Caco-2 (cell line): ENCODE measurements around the gene LAMB4. TPM values are rescaled to one million over a fixed set of nuclear protein-coding genes. Genes with fewer than 3 reads are reported as not detected.

Experiments
- BruUV-seq: library from RNA; stranded (reverse); fragments of 400-500 nt; replicated peaks from 2 replicates; lab custom pipeline; 2021; lab: Mats Ljungman, UMichigan
- CTCF ChIA-PET: fragments of 300-600 bp; sonication (Branson Sonifier 250); formaldehyde crosslinking; loops from one replicate; lab custom pipeline; 2022; ENCODE audit warnings: antibody characterized with exemption; lab: Charles Lee
- POLR2A ChIA-PET: fragments of 300-600 bp; sonication (Branson Sonifier 250); formaldehyde crosslinking; loops from one replicate; lab custom pipeline; 2022; ENCODE audit warnings: antibody characterized with exemption; lab: Charles Lee
- DNase-seq, 2 experiments: peaks; one replicate each; pipeline versions ENCODE4 v3.0.0 to v3.0.0-alpha.2; 2020 to 2022
- H3K27me3 ChIP-seq: replicated peaks from 2 replicates; pipeline ENCODE4 v1.6.0; 2011; ENCODE audit warnings: low read length; ENCODE audit not compliant: control insufficient read depth, insufficient read depth
- H3K36me3 ChIP-seq: 2 replicates; pipeline ENCODE4 v1.5.1; 2011; ENCODE audit warnings: low read length; ENCODE audit not compliant: control insufficient read depth, insufficient read depth
- H3K4me1 ChIP-seq: fragments of 250-450 bp; sonication (Bioruptor Pico); 2 replicates; pipeline ENCODE4 v1.5.1; 2020; ENCODE audit warnings: mild to moderate bottlenecking
- H3K4me3 ChIP-seq: 2 replicates; pipeline ENCODE4 v1.5.1; 2011; ENCODE audit warnings: low read depth, mild to moderate bottlenecking, control low read depth, low read length
- H3K9me3 ChIP-seq: fragments of 250-450 bp; sonication (Bioruptor Pico); 2 replicates; pipeline ENCODE4 v1.5.1; 2020; ENCODE audit warnings: mild to moderate bottlenecking, moderate library complexity
- H3K27ac Mint-ChIP-seq: one replicate; pipeline ENCODE4 v1.8.0; 2022; ENCODE audit warnings: mixed read lengths; ENCODE audit not compliant: unreplicated experiment
- H3K27me3 Mint-ChIP-seq: one replicate; pipeline ENCODE4 v1.8.0; 2022; ENCODE audit warnings: mixed read lengths; ENCODE audit not compliant: insufficient read depth, unreplicated experiment
- H3K36me3 Mint-ChIP-seq: one replicate; pipeline ENCODE4 v1.8.0; 2022; ENCODE audit warnings: mild to moderate bottlenecking, mixed read lengths; ENCODE audit not compliant: insufficient read depth, unreplicated experiment
- H3K4me1 Mint-ChIP-seq: one replicate; pipeline ENCODE4 v1.8.0; 2022; ENCODE audit warnings: low read depth, mixed read lengths; ENCODE audit not compliant: unreplicated experiment
- H3K4me3 Mint-ChIP-seq: one replicate; pipeline ENCODE4 v1.8.0; 2022; ENCODE audit warnings: mild to moderate bottlenecking, moderate library complexity, mixed read lengths; ENCODE audit not compliant: unreplicated experiment
- H3K9me3 Mint-ChIP-seq: one replicate; pipeline ENCODE4 v1.8.0; 2022; ENCODE audit warnings: mixed read lengths; ENCODE audit not compliant: unreplicated experiment
- CTCF ChIP-seq, 2 experiments: fragments of 200-600 bp in 1 of 2; IDR thresholded peaks; 1 replicate in 1 of 2; 2 replicates in 1 of 2; pipeline versions ENCODE4 v1.5.1 to v1.8.0; 2011 to 2022; ENCODE audit warnings: antibody characterized with exemption in 1 of 2, control low read depth in 1 of 2, inconsistent platforms in 1 of 2, low read depth in 1 of 2, low read length in 1 of 2, mild to moderate bottlenecking in 1 of 2, moderate library complexity in 1 of 2; ENCODE audit not compliant: insufficient read depth in 1 of 2, severe bottlenecking in 1 of 2, unreplicated experiment in 1 of 2
- intact Hi-C: fragments of 100-400 bp; cut with micrococcal nuclease; formaldehyde crosslinking; loops from one replicate; pipeline ENCODE4 v1.10.0; 2022; ENCODE audit not compliant: unreplicated experiment
- total RNA-seq: library from RNA; stranded (reverse); gene quantifications from 2 replicates; pipeline ENCODE4 v1.2.3, GENCODE V29; 2022

LAMB4 gene
- total RNA-seq, 1 experiment from 2014 or later: 0.52 TPM

DNA sequence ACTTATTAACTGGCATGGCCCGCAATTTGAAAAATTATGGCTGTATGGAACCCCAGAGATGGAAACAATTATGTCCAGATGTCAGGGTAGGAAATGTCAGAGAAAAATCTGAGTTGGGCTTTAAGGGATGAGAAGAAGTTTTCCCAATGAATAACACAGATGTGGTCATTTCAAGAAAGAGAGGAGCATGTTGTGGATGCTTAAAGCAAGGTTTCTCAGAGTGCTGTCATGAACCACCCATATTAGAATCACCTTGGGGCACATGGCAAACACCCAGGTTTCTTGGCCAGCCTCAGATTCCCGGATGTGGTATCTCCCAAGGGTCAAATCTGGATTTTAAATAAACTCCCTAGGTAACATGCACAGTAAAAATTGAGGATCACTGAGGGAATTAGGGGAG is 43.6 kb downstream of the LAMB4 start:
- BruUV-seq: no TSS peak
- Mint-ChIP-seq H3K27me3 (no peaks in the 10 kb centered on the region), H3K27ac (peak overlapping the region; percentile 21), H3K4me1 (peaks cover 52% of the 10 kb centered on the region), H3K36me3 (no peaks in the 10 kb centered on the region), H3K9me3 (peaks cover 2% of the 10 kb centered on the region), H3K4me3 (no peak overlapping the region)
- DNase-seq: no peak
- Histone ChIP-seq H3K4me3 (no peak overlapping the region), H3K36me3 (no peaks in the 10 kb centered on the region), H3K4me1 (peaks cover 46% of the 10 kb centered on the region), H3K27me3 (no peaks in the 10 kb centered on the region), H3K9me3 (peaks cover 4% of the 10 kb centered on the region)
- ChIA-PET POLR2A (no interaction called here), CTCF (no interaction called here)
- no peak for TF ChIP-seq CTCF (IDR thresholded peaks at IDR 0.05; ENCODE audit: insufficient read depth in 1 of 2, low read depth in 1 of 2, low read length in 1 of 2, severe bottlenecking in 1 of 2, unreplicated experiment in 1 of 2)
- intact Hi-C loops: no loop called here

- H3K4me3 ChIP-seq: no peak overlapping the region
- Mint-ChIP-seq H3K4me3 (no peak overlapping the region), H3K4me1 (peaks cover 49% of the 10 kb centered on the region), H3K36me3 (no peaks in the 10 kb centered on the region), H3K9me3 (peaks cover 20% of the 10 kb centered on the region), H3K27me3 (no peaks in the 10 kb centered on the region), H3K27ac (no peak overlapping the region)
- ChIA-PET CTCF (no interaction called here), POLR2A (no interaction called here)
- H3K4me1 ChIP-seq: peaks cover 30% of the 10 kb centered on the region
- peaks cover 6% of the 10 kb centered on the region for H3K9me3 ChIP-seq
- TF ChIP-seq CTCF (IDR thresholded peaks at IDR 0.05; ENCODE audit: insufficient read depth in 1 of 2, low read depth in 1 of 2, low read length in 1 of 2, severe bottlenecking in 1 of 2, unreplicated experiment in 1 of 2): no peak
- H3K36me3 ChIP-seq: no peaks in the 10 kb centered on the region
- no peak for DNase-seq
- no TSS peak for BruUV-seq
- no peaks in the 10 kb centered on the region for H3K27me3 ChIP-seq
- intact Hi-C loops: no loop called here
These were observed 46.2 kb downstream of the LAMB4 start for GRCh38 chr7:108083980-108084379.

DNA sequence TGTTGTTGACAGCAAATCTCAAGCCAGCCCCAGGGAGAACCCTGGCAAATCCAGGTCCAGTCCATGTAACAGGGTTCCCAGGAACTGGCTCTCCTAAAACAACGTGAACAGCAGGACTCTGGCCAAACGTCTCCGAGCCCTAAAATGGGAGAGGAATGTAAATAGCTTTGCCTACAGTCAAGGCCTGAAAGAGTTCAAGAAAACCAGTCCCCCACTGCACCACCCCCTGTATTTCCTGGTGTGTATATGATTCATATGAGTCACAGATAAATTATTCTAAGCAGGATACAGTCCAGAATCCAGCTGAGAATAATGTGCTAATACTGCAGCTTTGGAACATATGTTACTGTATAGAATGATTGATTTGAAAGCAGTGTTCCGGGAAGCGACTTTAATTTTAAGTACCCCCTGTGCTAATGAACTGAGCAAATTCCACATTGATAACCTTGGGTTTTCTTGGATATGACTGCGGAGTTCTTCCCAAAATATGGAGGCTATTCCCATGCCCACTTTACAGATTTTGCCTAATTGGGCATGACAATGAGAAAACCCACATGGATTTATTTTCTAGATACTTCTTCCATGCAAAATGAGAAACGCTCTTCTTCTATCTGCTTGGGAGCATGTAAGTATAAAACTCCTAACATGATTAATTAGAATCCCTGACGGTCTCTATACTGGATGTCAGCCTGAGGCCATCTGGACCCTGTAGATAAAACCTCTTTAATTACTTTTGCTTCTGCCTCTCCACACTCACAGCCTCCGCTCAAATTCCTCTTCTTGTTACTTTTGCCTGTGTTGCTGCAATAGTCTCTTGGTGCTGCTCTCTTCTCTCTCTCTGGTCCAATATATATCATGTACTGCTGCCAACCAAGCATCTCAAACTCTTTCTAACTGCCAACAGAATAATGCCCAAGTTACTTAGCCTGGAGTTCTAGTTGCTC is 50.2 kb downstream of the LAMB4 start:
- no TSS peak for BruUV-seq
- Mint-ChIP-seq H3K27me3 (no peaks in the 10 kb centered on the region), H3K9me3 (peaks cover 20% of the 10 kb centered on the region), H3K4me3 (no peak overlapping the region), H3K4me1 (peaks cover 19% of the 10 kb centered on the region), H3K36me3 (no peaks in the 10 kb centered on the region), H3K27ac (no peak overlapping the region)
- no peak for TF ChIP-seq CTCF (IDR thresholded peaks at IDR 0.05; ENCODE audit: insufficient read depth in 1 of 2, low read depth in 1 of 2, low read length in 1 of 2, severe bottlenecking in 1 of 2, unreplicated experiment in 1 of 2)
- Histone ChIP-seq H3K4me3 (no peak overlapping the region), H3K27me3 (no peaks in the 10 kb centered on the region), H3K4me1 (peaks cover 14% of the 10 kb centered on the region), H3K36me3 (no peaks in the 10 kb centered on the region), H3K9me3 (peaks cover 6% of the 10 kb centered on the region)
- POLR2A ChIA-PET: no interaction called here
- no peak for DNase-seq
- intact Hi-C loops: loop anchor here (1.0 kb wide), 1 partner anchor 9 kb away; no protein-coding TSS in a partner anchor
- CTCF ChIA-PET: no interaction called here
